DMS153 (cell line): ENCODE measurements around the gene FAM193A.
"Not testable (repeated sequence)": the region's sequence is repeated elsewhere in the genome, so short reads cannot be mapped to it uniquely, and the experiment has no call there.

Source experiments
- DNase-seq: peaks from one replicate; lab custom pipeline; 2025; lab: John Stamatoyannopoulos, UW

FAM193A gene

DNA sequence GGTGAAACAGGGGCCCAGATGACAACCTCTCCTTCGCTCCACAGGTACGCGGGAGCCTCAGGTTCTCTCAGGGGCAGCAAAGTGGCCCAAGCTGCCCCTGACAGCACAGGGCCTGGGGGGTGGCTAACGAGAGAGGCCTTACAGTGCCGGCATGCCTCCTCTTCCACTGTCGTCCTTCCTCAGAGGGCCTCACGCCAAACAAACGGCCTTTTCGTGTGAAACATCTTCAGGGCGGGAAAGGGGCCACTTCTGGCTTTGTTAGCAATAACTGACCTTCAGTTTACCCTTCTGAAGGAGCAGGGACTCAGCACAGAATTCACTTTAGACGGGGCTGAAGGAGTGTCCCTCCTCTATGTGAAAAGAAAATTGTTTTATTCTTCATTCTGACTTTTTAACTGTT, 21.5 kb upstream of the FAM193A start:
- not testable (repeated sequence) for DNase-seq

DNA sequence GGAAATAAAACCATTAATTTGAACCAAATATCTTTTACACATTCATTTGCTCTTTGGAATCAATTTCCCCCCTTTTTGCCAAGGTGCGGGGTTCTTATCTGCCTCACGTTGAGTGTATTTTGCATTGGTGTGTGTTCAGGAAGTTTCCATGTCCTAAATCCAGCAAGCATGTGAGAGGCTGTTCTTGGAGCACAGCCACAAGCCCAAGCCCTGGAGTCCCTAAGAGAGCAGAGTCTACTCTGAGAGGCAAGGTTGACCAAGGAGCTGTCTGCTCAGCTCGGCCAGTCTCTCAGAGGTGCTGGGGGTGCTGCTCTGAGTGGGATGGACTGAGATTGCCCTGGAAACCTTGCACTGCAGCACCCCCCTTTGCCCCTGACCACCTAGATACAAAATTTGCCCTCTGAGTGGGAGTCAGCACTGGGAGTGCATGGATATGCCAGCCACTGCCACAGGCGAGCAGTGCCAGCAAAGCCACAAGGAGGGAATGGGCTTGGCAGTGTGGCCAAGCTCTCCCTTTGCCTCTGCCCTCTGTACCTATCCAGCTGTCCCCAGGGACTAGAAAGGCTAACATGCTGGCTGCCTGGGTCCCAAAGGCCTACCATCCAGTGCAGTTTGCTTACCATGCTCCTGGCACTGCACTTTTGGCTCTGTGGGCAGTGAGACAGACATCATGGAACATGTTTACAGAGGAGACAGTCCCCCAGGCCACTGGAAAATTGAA, 20.5 kb upstream of the FAM193A start:
- DNase-seq = no peak

DNA sequence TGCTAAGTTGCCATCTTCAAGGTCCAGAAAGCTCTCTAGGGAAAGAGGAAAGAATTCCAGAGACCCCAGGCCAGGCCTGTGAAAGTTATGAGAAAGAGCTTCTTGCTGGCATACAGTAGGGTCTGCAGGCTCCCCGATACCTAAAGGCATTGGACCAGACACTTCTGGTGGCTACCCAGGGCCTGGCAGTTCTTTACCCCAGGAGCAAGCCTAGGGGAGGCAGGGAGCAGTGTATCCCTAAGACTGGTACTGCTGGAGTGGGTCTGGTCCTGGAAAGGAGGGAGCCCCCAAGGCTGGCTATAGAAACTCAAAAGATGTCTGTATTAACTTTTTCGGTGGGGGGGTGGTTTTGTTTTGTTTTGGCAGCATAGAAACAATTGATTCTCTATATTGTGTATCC, 19.8 kb upstream of the FAM193A start:
- DNase-seq = no peak

DNA sequence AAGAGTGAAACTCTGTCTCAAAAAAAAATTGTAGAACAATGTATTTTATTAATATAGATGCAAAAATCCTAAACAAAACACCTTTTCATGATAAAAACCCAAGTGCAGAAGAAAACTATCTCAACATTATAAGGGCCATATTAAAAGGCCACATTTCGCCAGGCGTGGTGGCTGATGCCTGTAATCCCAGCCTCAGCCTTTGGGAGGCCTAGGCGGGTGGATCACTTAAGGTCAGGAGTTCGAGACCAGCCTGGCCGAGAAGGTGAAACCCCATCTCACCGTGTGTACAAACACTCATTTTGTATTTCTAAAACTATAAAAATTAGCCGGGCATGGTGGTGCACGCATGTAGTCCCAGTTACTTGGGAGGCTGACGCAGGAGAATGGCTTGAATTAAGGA, 9.9 kb upstream of the FAM193A start:
- no peak for DNase-seq

DNA sequence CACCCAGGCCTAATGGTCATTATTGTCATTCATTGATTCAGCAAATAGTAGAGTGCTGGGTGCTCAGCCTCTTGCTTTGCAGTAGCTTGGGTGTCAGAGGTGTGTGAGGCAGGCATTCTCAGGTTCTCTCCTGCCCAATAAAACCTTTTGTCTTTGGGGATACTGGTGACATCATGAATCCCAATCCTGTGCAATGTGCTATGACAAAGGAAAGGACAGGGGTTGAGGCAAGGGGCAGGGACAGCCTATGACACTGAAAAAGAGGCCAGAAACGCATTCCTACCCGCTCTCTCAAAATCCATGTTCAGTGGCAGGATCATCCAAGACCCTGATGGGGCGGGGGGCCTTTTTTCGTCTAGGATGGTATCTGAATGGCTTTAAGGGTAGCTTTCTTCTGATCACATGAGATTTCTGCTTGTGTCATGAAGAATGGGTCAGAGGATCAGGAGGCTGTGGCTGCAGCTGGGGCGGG, 1.5 kb upstream of the FAM193A start:
- no peak for DNase-seq

DNA sequence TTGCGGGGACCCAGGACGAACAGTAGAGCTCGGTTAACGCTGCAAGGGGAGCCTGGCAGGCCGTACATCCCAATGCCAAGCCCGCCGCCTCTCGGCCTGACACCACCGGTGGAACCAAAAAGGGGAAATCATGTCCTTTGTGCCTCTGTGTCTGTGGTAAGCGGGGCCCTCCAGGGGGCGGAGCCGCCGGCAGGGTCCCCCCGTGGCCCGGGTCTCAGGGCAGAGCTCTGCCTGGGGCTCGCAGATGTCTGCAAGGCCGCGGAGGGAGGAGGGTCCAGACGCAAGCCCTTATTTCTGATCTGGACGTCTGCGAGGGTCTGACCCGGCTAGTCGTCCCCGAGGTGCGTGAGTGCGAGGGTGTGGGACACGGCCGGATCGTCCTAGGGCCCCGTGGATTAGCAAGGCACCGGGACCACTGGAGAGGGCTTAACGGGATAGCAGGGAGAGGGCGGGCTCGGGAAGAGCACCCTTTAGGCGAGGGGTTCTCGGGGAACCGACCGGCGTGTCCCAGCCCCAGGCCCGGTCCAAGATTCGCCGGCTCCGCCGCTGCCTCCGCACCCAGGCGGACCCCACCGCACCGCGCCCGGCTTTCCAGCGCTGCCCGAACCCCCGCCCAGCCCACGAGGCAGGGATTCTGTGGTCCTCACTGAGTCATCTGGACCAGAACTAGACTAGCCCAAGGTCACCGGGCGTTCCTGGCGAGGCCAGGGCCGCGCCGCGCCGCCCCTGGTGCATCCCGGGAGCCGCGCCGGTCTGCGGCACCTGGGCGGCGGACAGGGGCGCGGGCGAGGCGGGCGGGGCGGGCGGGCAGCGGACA, 863 bp upstream of the FAM193A start:
- DNase-seq = no peak

DNA sequence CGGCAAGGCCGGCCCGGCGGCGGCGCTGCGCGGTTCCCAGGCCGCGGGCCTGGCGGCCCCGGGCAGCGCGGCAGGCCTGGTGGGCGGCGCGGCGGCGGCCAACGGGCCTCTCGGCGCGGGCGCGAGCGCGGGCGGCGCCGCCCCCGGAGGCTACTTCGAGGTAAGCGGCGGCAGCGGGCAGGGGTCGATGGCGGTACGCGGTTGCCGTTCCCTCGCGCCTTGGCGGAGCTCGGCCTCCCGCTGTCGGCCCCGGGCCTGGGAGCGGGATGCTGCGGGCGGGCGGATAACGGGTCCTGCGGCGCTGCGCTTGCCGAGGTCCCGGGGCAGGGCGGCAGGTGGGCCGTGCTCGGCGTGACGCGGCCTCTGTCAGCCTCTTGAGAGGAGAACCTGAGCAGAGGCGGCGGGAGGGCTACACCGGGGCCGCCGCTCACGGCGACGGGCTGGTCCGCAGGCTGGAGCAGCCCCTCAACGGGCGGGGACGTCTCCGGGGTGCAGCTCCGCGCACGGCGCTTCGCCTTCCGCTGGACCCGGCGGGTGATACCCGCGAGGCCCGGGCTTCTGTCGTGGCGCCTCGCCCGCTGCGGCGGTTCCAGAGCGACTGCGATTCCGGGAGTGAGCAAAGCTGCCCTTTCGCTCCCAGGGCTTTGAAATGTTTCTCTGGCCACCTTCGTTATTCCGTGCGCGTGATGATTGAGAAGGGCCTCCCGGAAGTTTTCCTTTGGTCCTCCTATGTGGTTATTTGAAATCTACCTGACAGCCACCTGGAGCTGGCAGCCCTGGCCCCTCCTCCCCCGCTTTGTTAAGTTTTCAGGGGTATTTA, 774 bp downstream of the FAM193A start:
- no peak for DNase-seq

DNA sequence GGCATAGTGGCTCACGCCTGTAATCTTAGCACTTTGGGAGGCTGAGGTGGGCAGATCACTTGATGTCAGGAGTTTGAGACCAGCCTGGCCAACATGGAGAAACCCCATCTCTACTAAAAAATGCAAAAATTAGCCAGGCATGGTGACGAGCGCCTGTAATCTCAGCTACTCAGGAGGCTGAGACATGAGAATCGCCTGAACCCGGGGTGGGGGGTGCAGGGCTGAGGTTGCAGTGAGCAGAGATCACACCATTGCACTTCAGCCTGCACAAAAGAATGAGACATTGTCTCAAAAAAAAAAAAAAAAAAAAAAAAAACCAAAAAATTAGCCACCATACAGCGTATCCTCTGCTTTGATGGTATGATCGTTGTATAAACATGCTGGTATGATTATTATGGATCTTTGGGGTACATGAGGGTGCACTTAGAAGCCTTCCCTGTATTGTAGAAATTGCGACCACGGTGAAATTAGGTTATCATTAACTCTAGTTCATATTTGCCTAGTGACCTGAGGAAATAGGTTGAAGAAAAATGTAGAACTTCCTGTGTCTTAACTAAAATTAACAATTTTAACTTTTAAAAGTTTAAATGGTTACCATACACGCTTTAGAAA, 7.2 kb downstream of the FAM193A start:
- not testable (repeated sequence) for DNase-seq

DNA sequence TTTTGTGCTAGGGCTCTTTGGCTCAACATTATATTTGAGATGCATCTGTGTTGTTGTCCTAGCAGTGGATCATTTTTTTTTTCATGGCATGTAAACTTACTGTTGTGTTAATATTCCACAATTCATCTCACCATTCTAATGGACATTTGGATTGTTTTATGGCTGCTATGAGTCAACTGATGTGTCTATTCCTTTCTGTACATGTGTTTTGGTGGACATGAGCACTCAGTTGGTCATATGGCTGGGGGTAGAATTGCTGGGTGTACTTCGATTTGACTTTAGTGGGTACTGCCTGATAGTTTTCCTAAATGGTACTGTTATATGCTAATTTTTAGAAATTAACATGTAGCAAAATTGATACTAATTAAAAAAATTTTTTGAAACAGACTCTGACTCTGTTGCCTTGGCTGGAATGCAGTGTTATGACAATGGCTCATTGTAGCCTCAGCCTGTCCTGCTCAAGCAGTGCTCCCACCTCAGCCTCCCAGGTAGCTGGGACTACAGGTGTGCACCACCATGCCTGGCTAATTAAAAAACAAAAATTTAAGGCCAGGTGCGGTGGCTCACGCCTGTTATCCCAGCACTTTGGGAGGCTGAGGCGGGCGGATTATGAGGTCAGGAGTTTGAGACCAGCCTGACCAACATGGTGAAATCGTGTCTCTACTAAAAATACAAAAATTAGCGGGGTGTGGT, 9.0 kb downstream of the FAM193A start:
- no peak for DNase-seq

DNA sequence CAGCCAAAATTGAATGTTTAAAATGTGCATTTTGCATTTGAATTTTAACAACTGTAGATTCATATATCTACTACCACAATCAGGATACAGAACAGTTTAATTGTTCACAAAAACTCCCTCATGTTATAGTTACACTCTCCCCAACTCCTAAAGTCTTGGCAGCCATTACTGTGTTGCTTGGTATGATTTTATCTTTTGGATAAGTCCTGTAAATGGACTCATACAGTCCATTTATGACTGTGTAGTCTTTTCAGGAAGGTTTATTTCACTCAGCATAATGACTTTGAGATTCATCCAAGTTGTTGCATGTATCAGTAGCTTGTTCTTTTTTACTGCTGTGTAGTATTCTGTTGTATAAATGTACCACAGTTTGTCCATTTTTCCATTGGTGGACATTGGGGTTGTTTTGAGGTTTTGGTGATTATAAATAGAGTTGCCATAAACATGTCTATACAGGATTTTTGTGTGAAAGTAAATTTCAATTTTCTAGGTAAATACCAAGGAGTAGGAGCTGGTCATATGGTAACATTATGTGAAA, 9.9 kb downstream of the FAM193A start:
- no peak for DNase-seq

DNA sequence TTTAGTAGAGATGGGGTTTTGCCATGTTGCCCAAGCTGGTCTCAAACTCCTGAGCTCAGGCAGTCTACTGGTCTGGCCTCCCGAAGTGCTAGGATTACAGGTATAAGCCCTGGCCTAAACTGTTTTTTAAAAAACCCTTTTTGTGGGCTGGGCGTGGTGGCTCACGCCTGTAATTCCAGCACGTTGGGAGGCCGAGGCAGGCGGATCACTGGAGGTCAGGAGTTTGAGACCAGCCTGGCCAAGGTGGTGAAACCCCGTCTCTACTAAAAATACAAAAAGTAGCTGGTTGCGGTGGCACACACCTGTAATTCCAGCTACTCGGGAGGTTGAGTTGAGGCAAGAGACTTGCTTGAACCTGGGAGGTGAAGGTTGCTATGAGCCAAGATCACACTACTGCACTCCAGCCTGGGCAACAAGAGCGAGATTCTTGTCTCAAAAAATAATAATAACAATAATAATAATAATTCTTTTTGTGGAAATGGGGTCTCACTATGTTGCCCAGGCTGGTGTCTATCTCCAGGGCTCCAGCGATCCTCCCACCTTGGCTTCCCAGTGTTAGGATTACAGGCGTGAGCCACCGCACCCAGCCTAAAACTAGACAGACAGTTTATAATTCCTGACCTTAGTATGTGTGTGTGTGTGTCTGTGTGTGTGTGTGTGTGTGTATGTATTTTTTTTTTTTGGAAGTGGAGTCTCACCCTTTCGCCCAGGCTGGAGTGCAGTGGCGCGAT, 10.7 kb downstream of the FAM193A start:
- DNase-seq = not testable (repeated sequence)

DNA sequence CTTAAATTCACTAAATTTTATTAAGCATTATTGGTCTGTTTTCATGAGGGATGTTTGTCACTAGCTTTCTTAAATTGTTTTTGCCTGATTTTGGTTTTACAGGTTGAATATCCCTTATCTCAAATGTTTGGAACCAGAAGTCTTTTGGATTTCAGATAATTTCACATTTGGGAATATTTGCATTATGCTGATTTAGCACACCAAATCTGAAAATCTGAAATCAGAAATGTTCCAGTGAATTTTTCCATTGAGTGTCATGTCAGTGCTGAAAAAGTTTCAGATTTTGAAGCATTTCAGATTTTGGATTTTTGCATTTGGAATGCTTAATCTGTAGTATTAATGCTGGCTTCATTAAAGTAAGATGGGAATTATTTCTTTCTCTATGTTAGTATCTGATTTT, 14.7 kb downstream of the FAM193A start:
- DNase-seq = no peak

DNA sequence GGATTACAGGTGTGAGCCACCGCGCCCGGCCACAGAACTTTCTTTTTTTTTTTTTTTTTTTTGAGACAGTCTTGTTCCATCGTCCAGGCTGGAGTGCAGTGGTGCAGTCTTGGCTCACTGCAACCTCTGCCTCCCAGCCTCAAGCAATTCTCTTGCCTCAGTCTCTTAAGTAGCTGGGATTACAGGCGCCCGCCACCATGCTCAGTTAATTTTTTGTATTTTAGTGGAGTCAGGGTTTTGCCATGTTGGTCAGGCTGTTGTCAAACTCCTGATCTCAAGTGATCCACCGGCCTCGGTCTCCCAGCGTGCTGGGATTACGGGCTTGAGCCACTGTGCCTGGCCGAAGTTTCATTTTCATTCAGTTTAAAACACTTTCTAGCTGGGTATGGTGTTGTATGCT, 16.4 kb downstream of the FAM193A start:
- no peak for DNase-seq

DNA sequence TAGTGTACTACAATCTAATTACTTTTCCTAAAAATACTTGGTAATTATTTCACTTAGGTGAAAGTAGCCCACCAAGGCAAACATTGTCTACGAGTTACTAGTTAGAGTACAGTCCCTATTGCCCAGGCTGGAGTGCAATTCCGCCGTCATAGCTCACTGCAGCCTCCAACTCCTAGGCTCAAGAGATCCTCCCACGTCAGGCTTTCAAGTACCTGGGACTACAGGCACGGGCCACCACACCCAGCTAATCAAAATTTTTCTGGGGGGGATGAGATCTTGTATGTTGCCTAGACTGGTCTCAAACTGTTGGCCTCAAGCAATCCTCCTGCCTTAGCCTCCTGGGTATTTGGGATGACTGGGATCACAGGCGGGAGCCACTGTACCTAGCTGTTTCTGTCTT, 21.9 kb downstream of the FAM193A start:
- DNase-seq = no peak

DNA sequence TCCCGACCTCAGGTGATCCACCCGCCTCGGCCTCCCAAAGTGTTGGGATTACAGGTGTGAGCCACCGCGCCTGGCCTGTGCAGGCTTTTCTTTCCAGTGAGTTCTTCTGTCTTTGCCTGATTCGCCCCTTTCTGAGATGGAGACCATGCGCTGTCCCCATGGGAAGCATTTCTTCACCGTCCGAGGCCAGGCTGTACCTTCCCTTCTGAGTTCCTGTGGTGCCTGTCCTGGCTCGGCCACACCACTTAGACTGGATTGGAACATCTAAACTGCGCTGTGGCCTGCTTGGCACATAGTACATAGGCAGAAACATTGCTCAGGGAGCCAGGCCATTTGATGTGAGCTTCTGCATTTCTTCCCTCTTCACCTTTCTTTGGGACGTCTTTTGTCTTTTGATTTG, 23.7 kb downstream of the FAM193A start:
- no peak for DNase-seq

DNA sequence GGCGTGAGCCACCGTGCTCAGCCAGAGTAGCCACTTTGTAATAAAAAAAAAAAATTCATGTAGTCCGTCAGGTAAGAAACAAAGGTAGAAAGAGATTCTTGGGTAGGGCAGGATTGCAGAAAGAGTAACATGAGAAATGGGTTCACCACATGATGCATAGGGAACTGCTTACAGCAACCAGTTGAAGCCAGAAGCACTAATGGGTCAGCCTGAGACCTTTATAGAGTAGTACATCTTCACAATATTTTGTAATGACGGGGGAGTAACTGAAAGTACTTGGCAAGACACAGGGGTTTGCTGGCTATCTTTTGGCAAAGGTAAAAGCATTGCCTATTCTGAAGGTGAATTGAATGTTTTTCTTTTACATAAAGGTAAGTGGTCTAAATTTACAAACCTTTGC, 29.1 kb downstream of the FAM193A start:
- DNase-seq = no peak

DNA sequence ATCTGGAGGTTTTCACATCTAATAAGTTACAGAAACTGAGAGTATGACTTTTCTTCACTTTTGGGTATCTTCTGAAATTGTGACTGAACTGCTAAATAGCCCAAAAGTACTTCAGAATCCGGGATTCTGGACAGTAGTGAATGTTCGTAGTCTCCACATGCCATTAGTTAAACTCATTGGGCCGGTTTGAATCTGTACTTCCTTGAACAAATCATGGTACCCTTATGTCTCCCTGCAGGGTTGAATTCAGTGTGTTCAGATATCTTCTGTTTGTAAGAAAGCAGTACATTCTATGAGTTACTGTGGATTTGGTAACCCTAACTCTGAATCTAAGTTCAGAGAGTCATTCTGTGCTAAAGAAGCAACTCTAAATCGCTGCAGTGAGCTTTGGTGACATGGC, 33.6 kb downstream of the FAM193A start:
- no peak for DNase-seq

DNA sequence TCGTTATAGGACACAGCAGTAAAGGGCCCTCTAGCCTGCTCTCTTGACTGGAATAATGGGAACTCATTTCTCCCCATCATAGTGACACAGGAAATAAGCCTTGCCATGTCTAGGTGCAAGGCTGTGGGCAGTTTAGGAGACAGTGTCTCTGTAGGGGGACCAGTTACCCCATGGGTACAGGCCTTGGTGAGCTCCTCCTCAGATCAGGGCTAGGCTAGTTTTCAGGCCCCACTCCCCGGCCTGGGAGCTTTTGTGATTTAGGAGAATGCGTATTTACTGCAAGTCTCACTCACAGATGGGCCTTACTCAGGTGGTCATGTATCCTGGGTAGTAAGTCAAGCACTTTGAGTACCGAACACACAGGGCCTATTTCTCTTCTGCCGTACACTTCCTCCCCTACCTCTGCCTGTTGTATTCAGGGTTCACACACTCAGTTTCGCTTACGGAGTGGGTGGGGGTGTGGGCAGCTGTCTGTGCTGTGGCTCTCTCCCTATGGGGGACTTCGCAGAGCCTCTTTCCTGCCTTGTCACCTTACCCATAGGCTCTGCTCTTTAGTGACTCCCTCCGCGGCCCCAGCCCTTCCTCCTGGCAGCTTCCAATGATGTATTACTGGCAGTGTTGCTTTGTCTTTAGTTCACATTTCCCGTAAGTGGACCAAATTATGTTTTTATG, 34.2 kb downstream of the FAM193A start:
- DNase-seq = no peak

DNA sequence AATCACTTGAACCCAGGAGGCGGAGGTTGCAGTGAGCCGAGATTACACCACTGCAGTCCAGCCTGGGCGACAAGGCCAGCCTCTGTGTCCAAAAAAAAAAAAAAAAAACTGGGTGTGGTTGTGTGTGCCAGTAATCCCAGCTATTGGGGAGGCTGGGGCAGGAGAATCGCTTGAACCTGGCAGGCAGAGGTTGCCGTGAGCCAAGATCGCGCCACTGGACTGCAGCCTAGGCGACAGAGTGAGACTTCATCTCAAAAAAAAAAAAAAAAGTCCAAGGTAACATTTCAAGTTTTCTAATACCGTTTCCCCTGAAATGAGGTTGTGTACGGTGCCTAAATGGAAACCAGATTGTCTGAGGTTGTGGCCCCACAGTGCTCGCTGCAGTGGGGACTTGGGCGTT, 35.6 kb downstream of the FAM193A start:
- no peak for DNase-seq

DNA sequence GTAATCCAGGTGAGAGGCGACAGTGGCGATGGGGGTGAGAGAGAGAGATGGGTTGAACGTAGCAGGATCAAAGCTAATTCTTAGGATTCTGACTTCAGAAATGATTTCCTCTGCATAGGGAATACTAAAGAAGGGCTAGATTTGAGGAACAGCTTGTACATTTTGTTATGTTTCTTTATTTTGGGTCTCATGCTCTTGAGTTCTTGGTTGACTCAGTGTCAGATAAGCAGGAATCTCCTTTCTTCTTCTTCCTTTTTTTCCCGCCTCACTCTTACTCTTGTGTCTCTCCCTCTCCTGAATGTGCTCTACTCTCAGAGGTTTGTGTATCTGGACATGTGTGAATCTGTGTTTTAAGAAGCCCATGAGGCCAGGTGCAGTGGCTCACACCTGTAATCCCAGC, 36.4 kb downstream of the FAM193A start:
- DNase-seq = no peak
